Hindlimb muscle (tissue), 1 donor: Measurements from ENCODE around the gene COQ5. TPM values are rescaled to one million over a fixed set of nuclear protein-coding genes. Genes with fewer than 3 reads are reported as not detected.
"Not testable (repeated sequence)": the region's sequence is repeated elsewhere in the genome, so short reads cannot be mapped to it uniquely, and the experiment has no call there.

ENCODE experiments used
- DNase-seq: peaks from one replicate; pipeline ENCODE4 v3.0.0-alpha.2; 2013
- polyA plus RNA-seq: library from polyadenylated mRNA; unstranded; fragments of 120-200 nt; gene quantifications from one replicate; pipeline ENCODE4 v1.2.1, GENCODE V29; 2013; ENCODE audit not compliant: insufficient read length

Gene COQ5, protein sequence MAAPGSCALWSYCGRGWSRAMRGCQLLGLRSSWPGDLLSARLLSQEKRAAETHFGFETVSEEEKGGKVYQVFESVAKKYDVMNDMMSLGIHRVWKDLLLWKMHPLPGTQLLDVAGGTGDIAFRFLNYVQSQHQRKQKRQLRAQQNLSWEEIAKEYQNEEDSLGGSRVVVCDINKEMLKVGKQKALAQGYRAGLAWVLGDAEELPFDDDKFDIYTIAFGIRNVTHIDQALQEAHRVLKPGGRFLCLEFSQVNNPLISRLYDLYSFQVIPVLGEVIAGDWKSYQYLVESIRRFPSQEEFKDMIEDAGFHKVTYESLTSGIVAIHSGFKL
- polyA plus RNA-seq: 38.3 TPM

DNA sequence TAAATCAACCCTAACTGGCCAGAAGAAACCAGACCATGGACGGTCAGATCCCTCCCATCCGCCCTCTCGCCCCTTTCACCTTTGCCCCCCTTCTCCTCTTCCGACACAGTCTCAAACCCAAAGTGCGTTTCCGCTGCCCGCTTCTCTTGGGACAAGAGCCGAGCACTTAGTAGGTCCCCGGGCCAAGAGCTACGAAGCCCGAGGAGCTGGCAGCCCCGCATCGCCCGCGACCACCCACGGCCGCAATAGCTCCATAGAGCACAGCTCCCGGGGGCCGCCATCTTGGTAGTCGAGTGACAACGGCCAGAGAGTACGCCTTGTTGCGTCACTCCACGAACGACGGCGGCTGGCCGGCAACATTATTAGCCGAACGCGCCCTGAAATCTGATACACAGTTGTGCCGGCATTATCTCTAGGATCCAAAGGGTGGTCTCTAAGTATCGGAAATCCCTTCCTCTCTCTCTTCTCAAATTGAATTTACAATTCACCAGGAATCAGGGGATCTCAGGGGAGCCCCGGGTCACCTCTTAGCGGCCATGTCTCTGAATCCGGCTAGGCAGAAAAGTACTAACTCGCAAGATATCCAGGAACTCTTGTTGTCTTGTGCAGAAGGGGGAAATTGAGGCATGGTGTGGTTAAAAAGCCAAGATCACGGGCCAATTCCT lies at the start of gene COQ5:
Gene COQ5 (minus strand): TSS at position 298 of the 665 bp plus-strand sequence. CDS start 17 bp downstream, at position 281.
- peak; percentile 94 for DNase-seq

DNA sequence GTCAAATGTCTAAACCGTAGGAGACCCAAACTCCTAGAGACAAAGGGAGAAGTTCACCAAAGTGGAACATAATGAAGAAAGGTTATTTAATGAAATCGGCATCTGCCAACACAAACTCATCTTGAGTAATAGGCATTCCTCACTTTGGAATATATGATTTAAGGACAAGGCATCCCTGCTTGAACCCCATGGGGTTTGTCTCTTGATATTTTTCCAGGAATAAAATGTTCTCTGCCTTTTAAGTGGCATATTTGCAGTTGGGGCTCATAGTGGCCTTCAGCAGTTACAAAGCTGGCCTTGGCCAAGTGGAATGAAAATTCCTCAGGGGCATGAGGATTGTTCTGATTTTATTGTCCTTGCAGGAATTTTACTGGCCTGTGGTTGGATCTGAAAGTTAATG lies 45.1 kb upstream of the COQ5 start:
- DNase-seq: no peak

DNA sequence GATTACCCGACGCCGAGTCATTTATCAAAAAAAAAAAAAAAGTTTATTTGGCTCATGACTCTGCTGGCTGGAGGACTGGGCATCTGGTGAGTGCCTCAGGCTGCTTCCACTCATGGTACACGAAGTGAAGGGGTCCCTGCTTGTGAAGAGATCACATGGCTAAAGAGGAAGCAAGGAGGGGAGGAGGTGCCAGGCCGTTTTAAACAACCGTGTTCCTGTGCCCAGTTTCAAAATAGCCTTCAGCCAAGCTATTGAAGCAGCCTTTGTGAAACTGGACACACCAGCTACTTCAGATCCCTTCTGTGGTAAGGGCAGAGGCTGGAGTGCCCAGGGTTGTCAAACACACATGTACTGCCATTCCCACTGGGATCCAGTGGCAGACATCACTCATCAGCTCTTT lies 44.6 kb upstream of the COQ5 start:
- DNase-seq: no peak

DNA sequence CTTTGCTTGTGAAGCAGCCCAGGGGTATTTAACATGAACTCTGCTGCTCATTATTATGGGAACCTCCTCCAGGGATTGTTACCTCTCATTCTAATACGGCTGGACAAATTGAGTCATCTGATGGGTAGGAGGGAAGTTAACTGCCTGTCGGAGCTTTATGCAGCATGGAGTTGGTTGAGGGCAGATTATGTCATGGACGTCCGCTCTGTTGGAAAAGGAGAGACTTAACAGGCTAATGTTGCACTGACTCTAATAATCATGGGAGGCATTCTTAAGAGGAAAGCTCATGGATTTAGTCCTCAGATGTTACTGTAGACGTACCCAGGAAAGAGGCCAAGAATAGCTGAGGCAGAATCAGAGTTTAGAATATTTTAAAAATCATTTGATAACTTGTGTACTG lies 42.3 kb upstream of the COQ5 start:
- DNase-seq: no peak

DNA sequence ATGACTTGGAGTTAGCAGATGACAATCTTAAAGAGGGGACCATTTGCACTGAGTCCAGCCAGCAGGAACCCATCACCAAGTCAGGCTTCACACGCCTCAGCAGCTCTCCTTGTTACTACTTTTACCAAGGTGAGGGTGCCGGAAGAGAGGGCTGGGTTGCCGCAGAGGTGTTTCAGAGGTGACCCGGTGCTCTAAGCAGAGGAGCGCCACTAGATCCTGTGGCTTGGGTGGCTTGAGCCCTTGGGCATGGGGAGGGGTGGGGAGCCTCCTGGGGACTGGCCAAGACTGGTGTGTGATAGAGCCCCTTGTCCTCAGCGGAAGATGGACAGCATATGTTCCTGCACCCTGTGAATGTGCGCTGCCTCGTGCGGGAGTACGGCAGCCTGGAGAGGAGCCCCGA lies 34.5 kb upstream of the COQ5 start:
- DNase-seq: no peak

DNA sequence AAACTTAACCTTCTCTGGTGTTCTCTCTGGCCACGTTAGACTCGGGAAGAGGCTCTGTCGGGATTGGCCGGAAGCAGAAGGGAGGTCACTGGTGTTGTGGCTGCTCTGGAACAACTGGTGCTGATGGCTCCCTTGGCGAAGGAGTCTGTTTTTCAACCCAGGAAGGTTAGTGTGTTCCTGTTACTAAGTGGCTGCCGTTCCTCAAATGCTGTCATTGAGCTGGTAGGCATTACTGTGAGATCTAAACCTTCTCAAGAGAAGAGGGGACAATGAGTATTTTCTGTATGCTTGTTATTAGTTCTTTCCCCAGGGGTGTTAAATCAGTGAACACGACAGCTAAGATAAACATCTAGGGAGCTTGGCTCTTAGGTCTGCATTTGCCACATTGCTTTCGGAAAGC lies 33.9 kb upstream of the COQ5 start:
- no peak for DNase-seq

DNA sequence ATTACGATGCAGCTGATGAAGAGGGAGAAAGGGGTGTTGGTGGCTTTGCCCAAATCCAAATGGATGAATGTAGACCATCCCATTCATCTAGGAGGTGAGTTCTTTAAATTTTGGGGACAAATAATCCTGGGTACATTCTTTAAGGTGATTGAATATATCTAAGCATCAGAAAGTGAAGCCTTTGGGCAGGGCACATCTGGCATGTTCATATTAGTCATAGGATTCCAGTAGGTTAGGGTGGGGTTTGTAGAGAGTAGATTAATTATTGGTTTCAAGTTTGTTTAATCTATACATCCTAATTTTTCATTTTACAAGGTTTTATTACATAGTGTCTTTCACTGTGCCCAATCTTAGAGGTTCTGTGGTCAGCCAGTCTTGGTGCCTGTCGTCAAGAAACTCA lies 28.6 kb upstream of the COQ5 start:
- DNase-seq: no peak

DNA sequence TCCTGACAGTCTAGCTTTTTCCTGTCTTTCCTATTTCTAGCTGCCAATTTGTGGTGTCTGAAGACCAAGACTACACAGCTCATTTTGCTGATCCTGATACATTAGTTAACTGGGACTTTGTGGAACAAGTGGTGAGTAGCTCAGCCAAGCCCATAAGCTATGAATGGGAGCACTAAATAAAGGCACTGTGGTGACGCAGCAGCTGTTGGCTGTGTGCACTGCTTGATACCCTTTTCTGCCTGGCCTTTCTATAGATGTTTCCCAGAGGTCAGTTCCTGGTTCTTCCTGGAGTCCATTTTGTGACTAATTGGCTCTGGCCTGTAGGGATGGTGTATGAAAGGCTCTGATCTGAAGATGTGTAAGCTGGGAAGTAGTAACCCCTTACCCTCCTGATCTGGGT lies 25.7 kb upstream of the COQ5 start:
- DNase-seq: no peak

DNA sequence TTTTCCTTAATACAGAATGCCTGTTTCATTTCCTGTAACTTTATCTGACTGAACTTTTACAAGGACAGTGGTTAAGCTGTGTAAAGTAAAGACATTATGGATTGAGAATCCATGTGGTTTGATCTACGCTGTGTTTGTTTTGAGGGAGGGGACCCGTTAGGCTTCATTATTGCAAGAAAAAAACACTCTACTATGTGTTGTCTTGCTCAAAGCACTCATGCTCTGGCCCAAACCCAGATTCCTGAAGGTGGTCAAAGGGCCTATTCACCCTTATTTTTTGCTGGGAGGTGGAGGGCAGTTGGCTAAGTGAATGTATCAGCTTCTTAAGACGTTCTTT lies 17.1 kb upstream of the COQ5 start:
- DNase-seq: no peak

DNA sequence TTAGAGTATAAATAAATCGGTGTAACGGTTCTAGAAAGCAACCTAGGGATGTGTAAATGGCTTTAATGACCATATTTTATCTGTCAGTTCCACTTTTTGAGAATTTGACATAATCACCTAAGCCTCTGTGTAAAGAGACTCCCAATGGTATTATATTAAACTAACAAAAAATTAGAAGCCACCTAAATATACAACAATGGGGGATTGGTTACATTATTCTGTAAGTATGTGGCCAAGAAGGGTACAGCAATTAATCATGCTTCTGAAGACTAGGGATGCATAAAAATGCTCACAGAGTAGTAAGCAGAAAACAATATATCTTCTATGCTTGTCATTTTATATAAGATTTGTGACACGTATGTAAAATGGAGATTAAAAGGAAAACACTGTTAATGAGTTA lies 15.7 kb upstream of the COQ5 start:
- no peak for DNase-seq

DNA sequence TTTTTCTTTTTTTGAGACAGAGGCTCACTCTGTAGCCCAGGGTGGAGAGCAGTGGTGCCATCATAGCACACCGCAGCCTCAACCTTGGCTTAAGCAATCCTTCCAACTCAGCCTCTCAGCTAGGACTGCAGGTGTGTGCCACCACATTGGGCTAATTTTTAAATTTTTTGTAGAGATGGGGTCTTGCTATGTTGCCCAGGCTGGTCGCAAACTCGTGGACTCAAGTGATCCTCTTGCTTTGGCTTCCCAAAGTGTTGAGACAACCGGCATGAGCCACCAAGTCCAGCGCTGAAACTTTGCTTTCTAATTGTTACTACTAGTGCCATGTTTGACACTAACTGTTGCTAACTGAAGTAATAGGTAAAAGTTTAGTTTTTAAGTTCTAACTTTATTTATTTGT lies 13.2 kb upstream of the COQ5 start:
- no peak for DNase-seq

DNA sequence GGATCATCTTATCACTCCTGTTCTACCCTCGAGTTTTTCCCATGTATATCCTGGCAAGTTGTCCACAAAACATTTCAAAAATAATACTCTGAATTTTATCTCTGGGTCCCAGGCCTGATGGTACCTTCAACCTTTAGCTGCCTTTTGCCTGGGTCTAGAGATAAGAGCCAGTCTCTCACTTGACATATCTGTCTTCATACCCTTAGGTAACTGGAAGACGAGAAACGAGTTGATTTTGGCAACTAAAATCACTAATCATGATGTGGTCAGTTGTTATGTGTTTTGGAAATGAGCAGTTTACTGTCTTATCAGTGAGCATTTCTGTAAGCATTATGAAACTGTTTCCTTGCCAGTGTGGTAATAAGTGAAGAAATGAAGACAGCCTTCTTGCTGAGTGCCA lies 11.5 kb upstream of the COQ5 start:
- no peak for DNase-seq

DNA sequence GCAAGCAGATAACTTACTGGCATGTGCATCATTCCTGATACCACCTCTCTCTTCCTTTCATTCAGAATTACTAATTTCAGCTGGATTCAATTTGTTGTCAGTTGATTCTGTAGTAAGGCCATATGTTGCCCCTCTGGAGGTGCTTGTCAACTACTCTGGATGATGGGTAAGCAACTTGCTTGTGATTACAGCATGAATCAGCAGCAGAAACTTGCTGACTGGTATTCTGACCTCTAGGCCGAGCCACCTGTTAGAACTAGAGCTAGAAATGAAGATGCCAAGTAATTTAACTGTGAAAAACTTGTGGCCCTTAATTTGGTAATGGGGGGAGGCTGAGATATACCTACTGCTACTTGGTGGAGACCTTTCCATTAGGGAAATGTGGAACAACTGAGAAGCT lies 10.3 kb upstream of the COQ5 start:
- DNase-seq: no peak

DNA sequence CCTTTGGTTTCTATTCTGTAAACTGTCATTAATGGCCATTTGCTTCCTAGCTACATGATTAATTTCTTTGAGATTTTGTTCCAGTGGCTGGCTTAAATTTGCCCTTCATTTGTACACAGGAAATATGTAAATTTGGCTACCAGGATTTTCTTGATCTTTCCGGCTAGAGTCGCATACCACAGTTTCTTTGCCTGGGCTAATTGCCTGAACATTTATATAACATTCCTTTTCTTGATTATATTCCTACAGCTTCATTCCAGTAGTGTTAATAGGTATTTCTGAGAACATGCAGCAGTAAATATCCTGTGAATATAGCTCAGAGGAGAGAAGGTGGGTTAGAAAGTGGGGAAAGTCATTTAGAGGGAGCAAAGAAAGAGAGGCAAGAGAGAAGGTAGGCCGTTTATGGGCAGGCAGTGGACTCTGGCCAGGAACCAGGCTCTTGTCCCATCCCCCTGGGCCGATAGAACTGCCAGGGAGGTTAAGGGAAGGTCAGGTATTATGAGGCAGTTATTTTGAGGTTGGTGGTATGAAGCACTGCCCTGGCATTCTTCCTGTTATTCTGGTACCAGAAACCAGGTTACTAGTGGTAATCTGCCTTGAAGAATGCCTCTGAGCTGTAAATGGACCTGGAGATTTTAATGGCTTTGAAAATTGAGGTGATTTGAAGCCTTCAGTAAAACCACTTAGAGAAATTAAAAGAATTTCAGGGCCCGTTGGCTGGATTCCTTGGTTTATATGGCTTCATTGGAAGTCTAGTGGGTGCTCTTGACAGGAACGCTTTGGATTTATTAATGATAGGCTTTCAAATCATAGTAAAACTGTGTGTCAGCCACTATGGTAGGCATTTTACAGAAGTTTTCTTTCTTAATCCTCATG lies 9.6 kb upstream of the COQ5 start:
- DNase-seq: no peak

DNA sequence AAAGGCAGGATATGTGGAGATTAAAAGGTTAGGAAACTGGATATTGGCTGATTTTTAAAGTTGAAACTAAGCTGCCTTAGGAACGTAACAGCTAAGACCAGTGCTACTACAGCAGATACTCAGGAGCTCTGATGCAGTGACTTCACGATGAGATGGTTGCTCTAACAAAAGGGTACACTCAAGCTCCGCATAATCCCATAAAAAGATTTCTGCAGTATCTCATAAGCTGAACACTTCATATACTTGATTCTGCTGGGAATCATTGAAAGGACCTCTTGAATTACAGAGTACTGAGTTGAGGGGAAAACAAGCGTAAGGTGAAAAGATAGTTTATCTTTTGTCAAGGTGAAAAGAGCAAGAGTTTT lies 8.9 kb upstream of the COQ5 start:
- no peak for DNase-seq

DNA sequence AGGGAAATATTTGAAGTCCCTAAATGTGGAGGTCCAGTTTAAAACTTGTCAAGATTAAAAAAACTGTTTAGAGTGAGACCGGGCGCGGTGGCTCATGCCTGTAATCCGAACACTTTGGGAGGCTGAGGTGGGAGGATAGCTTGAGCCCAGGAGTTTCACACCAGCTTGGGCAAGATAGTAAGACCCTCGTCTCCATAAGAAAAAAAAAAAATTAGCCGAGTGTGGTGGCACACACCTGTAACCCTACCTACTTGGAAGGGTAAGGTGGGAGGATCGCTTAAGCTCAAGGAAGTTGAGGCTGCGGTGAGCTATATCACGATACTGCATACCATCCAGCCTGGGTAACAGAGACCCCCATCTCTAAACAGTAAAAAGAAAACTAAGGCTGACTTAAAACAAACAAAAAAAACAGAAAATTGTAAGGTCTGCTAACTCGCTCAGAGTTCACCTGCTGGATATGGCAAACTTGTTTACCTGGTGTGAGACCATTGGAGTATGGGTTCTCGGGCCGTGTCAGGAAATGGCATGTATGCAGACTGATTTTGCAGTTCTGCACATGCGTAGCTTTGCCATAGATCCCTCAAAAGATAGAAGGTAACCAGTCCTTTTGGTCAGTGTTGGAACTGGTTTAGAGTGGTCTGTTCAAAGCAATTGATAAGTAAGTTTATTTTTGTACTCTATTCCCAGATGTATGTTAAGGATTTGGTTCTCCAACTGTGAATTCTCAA lies 7.3 kb upstream of the COQ5 start:
- DNase-seq: no peak

DNA sequence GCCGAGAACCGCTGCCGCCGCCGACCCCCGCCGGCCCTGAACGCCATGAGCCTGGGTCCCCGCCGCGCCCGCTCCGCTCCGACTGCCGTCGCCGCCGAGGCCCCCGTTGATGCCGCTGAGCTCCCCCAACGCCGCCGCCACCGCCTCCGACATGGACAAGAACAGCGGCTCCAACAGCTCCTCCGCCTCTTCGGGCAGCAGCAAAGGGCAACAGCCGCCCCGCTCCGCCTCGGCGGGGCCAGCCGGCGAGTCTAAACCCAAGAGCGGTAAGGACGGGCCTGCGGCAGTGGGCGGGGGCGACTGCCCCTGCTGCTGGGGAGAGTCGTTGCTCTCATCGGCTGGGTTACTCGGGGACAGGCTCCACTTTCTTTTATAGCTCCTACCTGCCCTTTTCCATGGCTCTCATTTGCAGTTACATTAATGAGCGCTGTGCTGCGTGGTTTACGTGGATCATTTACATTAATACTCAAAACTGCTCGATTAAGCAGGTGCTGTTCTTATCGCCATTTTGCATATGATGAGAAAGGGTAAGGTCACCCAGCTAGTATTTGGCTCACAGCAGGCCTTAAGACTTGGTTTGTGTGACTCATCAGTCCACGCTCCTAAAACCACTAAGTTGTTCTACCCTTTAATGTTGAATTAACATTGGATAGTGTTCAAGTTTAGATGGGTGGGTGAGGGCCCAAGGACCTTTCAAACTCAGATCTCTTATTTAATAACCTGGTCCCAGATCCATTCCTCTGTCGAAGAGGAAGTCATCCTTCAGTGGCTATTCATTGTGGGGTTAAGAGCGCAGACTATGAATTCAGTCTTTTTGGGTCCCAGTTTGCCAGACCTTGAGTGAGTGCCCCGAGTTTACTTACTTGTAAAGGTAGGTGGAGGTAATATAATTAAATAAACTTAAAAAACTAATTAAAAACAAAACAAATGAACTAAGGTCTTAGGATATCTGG lies 6.0 kb upstream of the COQ5 start:
- peak; percentile 42 for DNase-seq

DNA sequence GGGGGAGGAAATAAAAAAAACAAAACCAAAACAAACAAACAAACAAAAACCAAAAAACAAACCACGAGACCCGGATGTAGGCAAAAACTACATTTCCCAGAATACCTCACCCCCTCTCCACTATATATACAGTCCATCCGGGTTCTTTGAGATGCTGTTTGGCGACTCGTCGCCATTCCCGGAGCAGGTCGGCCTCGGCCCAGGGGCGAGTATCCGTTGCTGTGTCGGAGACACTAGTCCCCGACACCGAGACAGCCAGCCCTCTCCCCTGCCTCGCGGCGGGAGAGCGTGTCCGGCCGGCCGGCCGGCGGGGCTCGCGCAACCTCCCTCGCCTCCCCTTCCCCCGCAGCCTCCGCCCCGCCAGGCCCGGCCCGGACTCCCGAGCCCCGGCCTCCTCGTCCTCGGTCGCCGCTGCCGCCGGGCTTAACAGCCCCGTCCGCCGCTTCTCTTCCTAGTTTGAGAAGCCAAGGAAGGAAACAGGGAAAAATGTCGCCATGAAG lies 5.3 kb upstream of the COQ5 start, which contains the start of gene RNF10:
Gene RNF10 (plus strand): TSS at position 154 of the 500 bp plus-strand sequence. CDS start 456 bp downstream, outside the sequence.
- DNase-seq: peak; percentile 91

DNA sequence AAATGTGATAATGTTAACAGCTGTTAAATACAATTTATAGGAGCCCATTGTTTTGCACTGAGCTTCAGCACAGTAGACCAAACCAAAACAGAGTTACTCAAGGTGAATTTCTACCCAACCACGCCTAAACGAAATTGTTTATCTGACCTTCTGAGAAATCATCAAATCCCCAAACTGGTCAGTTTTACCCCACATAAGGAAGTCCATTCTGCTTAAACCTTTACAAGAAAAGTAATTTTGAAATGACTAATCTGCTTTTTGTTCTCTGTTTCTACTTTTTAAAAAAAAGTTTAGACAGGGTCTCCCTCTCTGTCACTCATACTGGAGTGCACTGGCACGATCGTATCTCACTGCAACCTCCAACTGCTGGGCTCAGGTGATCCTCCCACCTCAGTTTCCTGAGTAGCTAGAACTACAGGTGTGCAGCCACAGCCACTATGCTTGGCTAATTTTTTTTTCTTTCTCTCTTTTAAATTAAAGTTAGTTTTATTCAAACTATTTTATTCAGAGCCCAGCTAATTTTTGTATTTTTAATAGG lies 3.8 kb upstream of the COQ5 start:
- no peak for DNase-seq

DNA sequence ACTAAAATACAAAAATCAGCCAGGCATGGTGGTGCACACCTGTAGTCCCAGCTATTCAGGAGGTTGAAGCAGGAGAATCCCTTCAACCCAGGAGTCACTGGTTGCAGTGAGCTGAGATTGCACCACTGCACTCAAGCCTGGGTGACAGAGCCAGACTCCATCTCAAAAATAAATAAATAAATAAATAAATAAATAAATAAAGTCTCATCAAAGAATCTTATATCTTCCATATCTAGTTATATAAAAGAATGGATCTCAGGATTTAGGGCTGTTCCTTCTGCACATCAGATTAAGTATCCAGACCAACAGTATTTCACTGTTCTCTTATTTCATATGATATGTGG lies 1.4 kb upstream of the COQ5 start:
- DNase-seq: not testable (repeated sequence)
